K562 (cell line): ENCODE data around the gene NUDT9. TPM values are rescaled to one million over a fixed set of nuclear protein-coding genes. Genes with fewer than 3 reads are reported as not detected.

ENCODE experiments used
- ARID2 ChIP-seq: fragments of 450-650 bp; IDR thresholded peaks from 2 replicates; pipeline ENCODE4 v1.6.1; 2017; ENCODE audit warnings: antibody characterized with exemption, mild to moderate bottlenecking
- CAMTA2 ChIP-seq: fragments of 250-450 bp; sonication (Bioruptor Pico); conservative IDR thresholded peaks from 2 replicates; pipeline ENCODE4 v1.5.1; 2022
- CBX3 ChIP-seq, 2 experiments: IDR thresholded peaks; 1 replicate in 1 of 2; 2 replicates in 1 of 2; pipeline ENCODE4 v1.6.1; 2012; ENCODE audit warnings: inconsistent platforms in 2 of 2, low read length in 2 of 2, borderline replicate concordance in 1 of 2, control low read depth in 1 of 2
- CUX1 ChIP-seq: fragments of 200-800 bp; sonication (Bioruptor generic); IDR thresholded peaks from 2 replicates; pipeline ENCODE4 v1.6.1; 2016; ENCODE audit warnings: missing genetic modification characterization, missing compliant biosample characterization
- ID3 ChIP-seq, 2 experiments: fragments of 250-450 bp in 1 of 2; fragments of 450-650 bp in 1 of 2; sonication (Bioruptor Pico) in 1 of 2; IDR thresholded peaks; 2 replicates each; pipeline versions ENCODE4 v1.6.1 to v1.8.0; 2016 to 2021; ENCODE audit warnings: mild to moderate bottlenecking in 2 of 2, moderate library complexity in 2 of 2, missing compliant biosample characterization in 1 of 2, missing genetic modification characterization in 1 of 2
- KAT7 ChIP-seq: sonication (generic); formaldehyde crosslinking; IDR thresholded peaks from 2 replicates; pipeline ENCODE4 v1.8.0; 2022; ENCODE audit warnings: missing genetic modification reagents, mild to moderate bottlenecking, borderline replicate concordance
- LEF1 ChIP-seq: fragments of 450-650 bp; IDR thresholded peaks from 2 replicates; pipeline ENCODE4 v1.6.1; 2016; ENCODE audit warnings: mild to moderate bottlenecking
- MAFK ChIP-seq: IDR thresholded peaks from 2 replicates; pipeline ENCODE4 v1.6.1; 2011; ENCODE audit warnings: low read length, improper control_type of control experiment
- MTA1 ChIP-seq: fragments of 450-650 bp; IDR thresholded peaks from 2 replicates; pipeline ENCODE4 v1.6.1; 2017; ENCODE audit warnings: borderline replicate concordance
- NFRKB ChIP-seq: fragments of 450-650 bp; IDR thresholded peaks from 2 replicates; pipeline ENCODE4 v1.6.1; 2016; ENCODE audit warnings: low read depth
- SRSF7 ChIP-seq: fragments of 200-400 bp; formaldehyde crosslinking; optimal IDR thresholded peaks from 2 replicates; pipeline ENCODE3; 2017; ENCODE audit warnings: mild to moderate bottlenecking, low read depth, low read length
- ZBTB8A ChIP-seq: fragments of 450-650 bp; IDR thresholded peaks from 2 replicates; pipeline ENCODE4 v1.6.1; 2018; ENCODE audit warnings: mild to moderate bottlenecking, moderate library complexity; ENCODE audit not compliant: partially characterized antibody
- ZNF324 ChIP-seq: fragments of 250-450 bp; sonication (Bioruptor Pico); IDR thresholded peaks from 2 replicates; pipeline ENCODE4 v1.4.0; 2020; ENCODE audit warnings: mild to moderate bottlenecking
- ZSCAN29 ChIP-seq: fragments of 450-650 bp; IDR thresholded peaks from 2 replicates; pipeline ENCODE4 v1.6.1; 2017
- ZSCAN32 ChIP-seq: fragments of 450-650 bp; formaldehyde crosslinking; IDR thresholded peaks from 2 replicates; pipeline ENCODE4 v1.4.0; 2020; ENCODE audit warnings: mild to moderate bottlenecking, moderate library complexity
- polyA plus RNA-seq, 8 experiments: library from polyadenylated mRNA; depleted of rRNA in 4 of 8; stranded (reverse) in 5 of 8; unstranded in 3 of 8; fragments of >200 nt; fragmentation: Nextera tagmentation in 2 of 8; fragmentation: Illumina TruSeq in 1 of 8; extraction: Ambion mirVana in 2 of 8; extraction: Trizol in 1 of 8; gene quantifications; 2 replicates each; pipeline versions ENCODE4 v1.2.1 to v1.2.3, GENCODE V29; 2011 to 2014; ENCODE audit warnings: inconsistent platforms in 1 of 8, missing spikeins in 1 of 8
- total RNA-seq, 7 experiments: library from RNA; depleted of rRNA in 6 of 7; stranded (reverse); fragments of >200 nt in 6 of 7; fragmentation: Illumina TruSeq in 2 of 7; extraction: Trizol in 2 of 7; gene quantifications; 2 replicates each; pipeline versions ENCODE4 v1.2.1 to v1.2.3, GENCODE V29; 2011 to 2021; ENCODE audit warnings: low replicate concordance in 1 of 7
- TF ChIP-seq, protein P1 (sequence below): fragments of 200-800 bp; sonication (Bioruptor generic); IDR thresholded peaks from 2 replicates; pipeline ENCODE4 v1.6.1; 2017; ENCODE audit warnings: missing genetic modification characterization, missing compliant biosample characterization
- TF ChIP-seq, protein P2 (sequence below), 2 experiments: fragments of 450-650 bp; IDR thresholded peaks; 2 replicates each; pipeline ENCODE4 v1.6.1; 2016
- TF ChIP-seq, protein P3 (sequence below): sonication (generic); formaldehyde crosslinking; IDR thresholded peaks from 2 replicates; pipeline ENCODE4 v1.8.1; 2023; ENCODE audit warnings: mild to moderate bottlenecking, missing genetic modification reagents, moderate library complexity

Gene NUDT9
- total and polyA plus RNA-seq, 9 of the 15 experiments (the other 6 are each of a cell fraction or from before 2014, with no cell fraction given): 8.5 to 20.8 (median 18.0) TPM

DNA sequence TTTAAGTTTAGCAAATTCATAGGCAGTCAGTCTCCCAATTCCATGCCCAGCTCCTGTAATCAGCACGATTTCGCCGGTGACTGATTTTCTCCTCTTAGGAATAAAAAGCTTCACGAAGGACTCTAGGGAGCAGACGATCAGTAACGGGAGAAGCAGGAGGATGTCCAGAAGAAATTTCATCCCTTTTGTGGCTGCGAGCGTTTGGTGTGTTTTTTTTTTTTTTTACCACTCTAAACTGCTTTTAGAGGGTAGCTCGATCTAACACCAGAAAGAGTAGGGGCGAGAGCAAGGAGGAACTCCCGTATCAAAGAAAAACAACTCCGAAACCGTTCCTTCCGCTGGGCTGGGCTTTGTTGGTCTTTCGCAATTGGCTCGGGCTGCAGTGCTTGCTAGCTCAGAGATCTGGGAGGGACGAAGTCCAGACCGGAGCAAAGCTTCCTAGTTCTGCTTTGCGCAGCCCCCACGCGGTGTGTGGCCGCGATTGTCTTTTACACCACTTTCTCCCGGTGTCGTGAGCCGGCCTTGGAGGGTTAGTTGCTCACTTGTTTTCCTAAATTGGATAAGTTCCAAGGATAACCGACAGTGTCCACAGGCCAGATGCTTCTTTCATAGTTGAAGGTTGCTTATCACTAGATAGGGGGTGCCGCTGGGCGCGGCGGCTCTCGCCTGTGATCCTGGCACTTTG, 31.3 kb upstream of the NUDT9 start, which contains the start of gene HSD17B11 (continued):
- TF ChIP-seq ID3 (CRISPR knock-in tag; IDR thresholded peaks at IDR 0.05) (no peak), ID3 (tag; IDR thresholded peaks at IDR 0.05) (peak; percentile 75; the same call in 1 of the 2 replicates), CAMTA2 (no peak), MTA1 (no peak; the same call in 1 of the 2 replicates), NFRKB (peak; percentile 57; the same call in 1 of the 2 replicates), LEF1 (peak; percentile 57; the same call in 1 of the 2 replicates), KAT7 (CRISPR knock-in tag) (peak; percentile 61; the same call in 1 of the 2 replicates), CBX3 (IDR thresholded peaks at IDR 0.05; ENCODE audit: borderline replicate concordance in 1 of 2, low read length in 2 of 2) (peak in 1 of 2 experiments; percentile 61; a peak in 2 of 3 replicates), SRSF7 (no peak), MAFK (no peak), ZBTB8A (no peak), ARID2 (no peak), ZSCAN29 (no peak), ZSCAN32 (CRISPR knock-in tag) (no peak), ZNF324 (no peak), CUX1 (CRISPR knock-in tag) (no peak)
- TF ChIP-seq, protein P1, sequence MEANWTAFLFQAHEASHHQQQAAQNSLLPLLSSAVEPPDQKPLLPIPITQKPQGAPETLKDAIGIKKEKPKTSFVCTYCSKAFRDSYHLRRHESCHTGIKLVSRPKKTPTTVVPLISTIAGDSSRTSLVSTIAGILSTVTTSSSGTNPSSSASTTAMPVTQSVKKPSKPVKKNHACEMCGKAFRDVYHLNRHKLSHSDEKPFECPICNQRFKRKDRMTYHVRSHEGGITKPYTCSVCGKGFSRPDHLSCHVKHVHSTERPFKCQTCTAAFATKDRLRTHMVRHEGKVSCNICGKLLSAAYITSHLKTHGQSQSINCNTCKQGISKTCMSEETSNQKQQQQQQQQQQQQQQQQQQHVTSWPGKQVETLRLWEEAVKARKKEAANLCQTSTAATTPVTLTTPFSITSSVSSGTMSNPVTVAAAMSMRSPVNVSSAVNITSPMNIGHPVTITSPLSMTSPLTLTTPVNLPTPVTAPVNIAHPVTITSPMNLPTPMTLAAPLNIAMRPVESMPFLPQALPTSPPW: peak; percentile 41
- TF ChIP-seq, protein P2, sequence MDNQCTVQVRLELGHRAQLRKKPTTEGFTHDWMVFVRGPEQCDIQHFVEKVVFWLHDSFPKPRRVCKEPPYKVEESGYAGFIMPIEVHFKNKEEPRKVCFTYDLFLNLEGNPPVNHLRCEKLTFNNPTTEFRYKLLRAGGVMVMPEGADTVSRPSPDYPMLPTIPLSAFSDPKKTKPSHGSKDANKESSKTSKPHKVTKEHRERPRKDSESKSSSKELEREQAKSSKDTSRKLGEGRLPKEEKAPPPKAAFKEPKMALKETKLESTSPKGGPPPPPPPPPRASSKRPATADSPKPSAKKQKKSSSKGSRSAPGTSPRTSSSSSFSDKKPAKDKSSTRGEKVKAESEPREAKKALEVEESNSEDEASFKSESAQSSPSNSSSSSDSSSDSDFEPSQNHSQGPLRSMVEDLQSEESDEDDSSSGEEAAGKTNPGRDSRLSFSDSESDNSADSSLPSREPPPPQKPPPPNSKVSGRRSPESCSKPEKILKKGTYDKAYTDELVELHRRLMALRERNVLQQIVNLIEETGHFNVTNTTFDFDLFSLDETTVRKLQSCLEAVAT (IDR thresholded peaks at IDR 0.05): peak; percentile 83 to 84; a peak in 3 of 4 replicates
- TF ChIP-seq, protein P3, sequence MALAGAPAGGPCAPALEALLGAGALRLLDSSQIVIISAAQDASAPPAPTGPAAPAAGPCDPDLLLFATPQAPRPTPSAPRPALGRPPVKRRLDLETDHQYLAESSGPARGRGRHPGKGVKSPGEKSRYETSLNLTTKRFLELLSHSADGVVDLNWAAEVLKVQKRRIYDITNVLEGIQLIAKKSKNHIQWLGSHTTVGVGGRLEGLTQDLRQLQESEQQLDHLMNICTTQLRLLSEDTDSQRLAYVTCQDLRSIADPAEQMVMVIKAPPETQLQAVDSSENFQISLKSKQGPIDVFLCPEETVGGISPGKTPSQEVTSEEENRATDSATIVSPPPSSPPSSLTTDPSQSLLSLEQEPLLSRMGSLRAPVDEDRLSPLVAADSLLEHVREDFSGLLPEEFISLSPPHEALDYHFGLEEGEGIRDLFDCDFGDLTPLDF (CRISPR knock-in tag): no peak; the same call in 1 of the 2 replicates
